Mesodermal cell (in vitro differentiated cells): ENCODE results near the gene NET1.

Source experiments
- H3K27ac ChIP-seq: 2 replicates; pipeline ENCODE4 v1.7.0; 2013; ENCODE audit warnings: mild to moderate bottlenecking, low read depth, low read length, moderate library complexity; ENCODE audit not compliant: severe bottlenecking
- H3K36me3 ChIP-seq: 2 replicates; pipeline ENCODE4 v1.7.1; 2013; ENCODE audit warnings: mild to moderate bottlenecking, low read length, moderate library complexity; ENCODE audit not compliant: control insufficient read depth, insufficient read depth
- H3K4me1 ChIP-seq: one replicate; pipeline ENCODE4 v1.7.1; 2013; ENCODE audit warnings: mild to moderate bottlenecking, low read length; ENCODE audit not compliant: insufficient read depth, control insufficient read depth, poor library complexity, severe bottlenecking
- H3K4me3 ChIP-seq: 2 replicates; pipeline ENCODE4 v1.7.0; 2013; ENCODE audit warnings: low read length, control low read depth, mild to moderate bottlenecking; ENCODE audit not compliant: insufficient read depth, poor library complexity, severe bottlenecking; ENCODE audit errors: extremely low read depth
- H3K9me3 ChIP-seq: 2 replicates; pipeline ENCODE4 v1.7.1; 2013; ENCODE audit warnings: mild to moderate bottlenecking, low read length, moderate library complexity; ENCODE audit not compliant: control insufficient read depth
- WGBS, 2 experiments: methylation state at CpG; one replicate each; pipeline ENCODE4 v1.1.5; 2013; ENCODE audit warnings: missing lambda C conversion rate in 2 of 2; ENCODE audit not compliant: insufficient coverage in 2 of 2; 5-methylcytosine and 5-hydroxymethylcytosine counted together

The NET1 gene

DNA sequence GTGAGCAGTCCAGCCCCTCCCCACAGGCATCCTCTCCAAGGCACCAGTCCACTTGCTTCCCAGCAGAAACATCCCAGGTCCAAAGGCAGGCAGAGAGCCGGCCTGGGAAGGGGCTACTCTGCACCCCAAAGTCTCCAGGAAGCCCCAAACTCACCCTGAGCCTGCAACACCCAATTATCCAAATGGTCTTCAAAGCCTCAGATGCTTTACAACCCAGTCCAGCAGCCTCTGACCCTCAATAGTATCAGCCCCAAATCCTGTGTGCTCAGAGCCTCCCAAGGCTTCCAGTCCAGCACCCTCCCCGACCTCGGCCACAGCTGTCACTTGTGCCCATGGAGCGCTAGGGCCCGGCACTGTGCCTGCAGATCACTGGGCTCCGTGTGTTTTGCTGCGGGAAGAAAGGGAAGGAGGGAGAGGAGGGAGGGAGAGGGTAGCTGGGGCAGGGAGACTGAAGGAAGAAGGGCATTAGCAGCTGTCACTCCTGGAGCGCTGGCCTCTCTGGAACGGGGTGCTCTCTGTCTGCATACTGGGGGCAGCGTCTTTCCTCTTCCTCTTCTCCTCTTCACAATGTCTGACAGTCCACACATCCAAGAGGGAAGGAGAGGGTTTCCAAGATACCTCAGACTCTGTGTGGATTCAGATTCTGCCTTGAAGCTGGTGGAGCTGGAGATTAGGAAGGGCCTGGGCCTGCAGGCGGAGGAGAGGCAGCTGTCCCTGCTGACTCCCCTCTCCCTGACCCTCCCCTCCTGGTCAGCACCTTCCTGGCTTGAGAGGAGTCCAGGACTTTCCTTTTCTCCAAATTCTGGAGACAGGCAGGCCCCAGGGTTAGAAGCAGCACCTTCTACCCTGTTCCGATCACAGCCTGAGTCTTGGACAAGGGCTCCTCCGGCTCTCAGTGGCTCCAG lies 73.8 kb downstream of the NET1 start:
- Histone ChIP-seq H3K4me3 (no peak overlapping the region), H3K4me1 (no peaks in the 10 kb centered on the region), H3K36me3 (no peaks in the 10 kb centered on the region), H3K9me3 (no peaks in the 10 kb centered on the region), H3K27ac (no peak overlapping the region)
- 65 to 86% methylated on average over 7 of the region's 13 CpGs for WGBS, 2 experiments

DNA sequence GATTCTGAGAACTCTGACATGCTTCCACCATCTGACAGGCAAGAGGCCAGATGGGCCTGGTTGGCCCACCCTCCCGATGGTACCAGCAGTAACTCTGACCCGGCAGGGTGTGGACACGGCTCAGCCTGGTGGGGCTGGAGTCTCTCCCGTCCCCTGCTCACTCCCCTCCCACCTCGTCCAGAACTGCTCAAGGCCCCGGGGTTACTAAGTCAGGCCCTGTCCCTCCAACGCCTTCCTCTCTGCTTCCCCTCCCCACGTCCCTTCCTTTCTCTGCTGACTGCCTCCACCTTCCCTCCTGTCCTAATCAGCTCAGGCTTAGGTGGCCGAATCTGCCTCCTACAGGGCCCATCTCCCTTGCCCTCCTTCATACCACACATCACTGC lies 74.5 kb downstream of the NET1 start:
- WGBS, 2 experiments: 80% methylated on average over 7 to 9 of the region's 9 CpGs
- no peaks in the 10 kb centered on the region for H3K9me3 ChIP-seq
- H3K4me3 ChIP-seq: no peak overlapping the region
- H3K4me1 ChIP-seq: no peaks in the 10 kb centered on the region
- no peaks in the 10 kb centered on the region for H3K36me3 ChIP-seq
- no peak overlapping the region for H3K27ac ChIP-seq

DNA sequence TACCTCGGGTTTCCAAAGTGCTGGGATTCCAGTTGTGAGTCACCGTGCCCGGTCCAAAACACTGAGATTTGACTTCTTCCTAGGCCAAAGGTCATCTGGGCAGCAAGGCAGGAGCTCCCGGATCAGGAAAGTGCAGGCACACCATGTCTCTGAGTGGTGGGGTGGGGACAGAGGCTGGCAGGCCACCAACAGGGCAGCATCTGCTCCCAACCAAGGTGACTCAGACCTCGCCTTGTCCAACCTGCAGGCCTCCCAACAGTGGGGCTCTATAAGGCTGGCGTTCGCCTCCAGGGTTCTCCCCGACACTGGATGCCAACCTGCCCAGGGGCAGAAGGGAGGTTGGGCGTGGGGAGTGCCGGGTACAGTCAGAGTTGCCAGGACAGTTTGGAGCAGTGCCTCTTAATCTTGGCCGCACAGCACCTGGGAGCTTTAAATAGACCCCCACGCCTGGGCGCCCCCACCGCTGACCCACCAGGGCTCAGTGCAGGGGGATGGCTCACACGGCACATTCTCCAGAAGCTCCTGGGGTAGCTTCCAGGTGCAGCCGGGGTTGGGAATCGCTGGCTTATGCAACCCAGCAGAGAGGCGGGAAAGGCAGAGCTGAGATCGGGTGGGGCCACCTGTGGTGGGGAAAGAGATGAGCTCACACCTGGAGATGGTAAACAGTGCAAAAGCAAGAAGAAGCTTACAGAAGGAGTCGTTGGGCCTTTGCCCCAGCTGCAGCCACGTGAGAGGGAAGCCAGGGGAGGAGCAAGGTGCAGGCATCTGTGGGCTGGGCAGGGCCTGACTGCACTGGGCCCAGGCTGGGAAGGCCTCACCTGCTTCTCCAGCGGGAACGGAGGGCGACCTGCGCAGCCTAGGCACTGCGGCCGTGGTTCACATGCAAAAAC lies 76.2 kb downstream of the NET1 start:
- 84 to 85% methylated on average over 19 to 21 of the region's 27 CpGs for WGBS, 2 experiments
- no peak overlapping the region for H3K4me3 ChIP-seq
- no peaks in the 10 kb centered on the region for H3K36me3 ChIP-seq
- peaks cover 4% of the 10 kb centered on the region for H3K9me3 ChIP-seq
- H3K4me1 ChIP-seq: no peaks in the 10 kb centered on the region
- H3K27ac ChIP-seq: no peak overlapping the region

DNA sequence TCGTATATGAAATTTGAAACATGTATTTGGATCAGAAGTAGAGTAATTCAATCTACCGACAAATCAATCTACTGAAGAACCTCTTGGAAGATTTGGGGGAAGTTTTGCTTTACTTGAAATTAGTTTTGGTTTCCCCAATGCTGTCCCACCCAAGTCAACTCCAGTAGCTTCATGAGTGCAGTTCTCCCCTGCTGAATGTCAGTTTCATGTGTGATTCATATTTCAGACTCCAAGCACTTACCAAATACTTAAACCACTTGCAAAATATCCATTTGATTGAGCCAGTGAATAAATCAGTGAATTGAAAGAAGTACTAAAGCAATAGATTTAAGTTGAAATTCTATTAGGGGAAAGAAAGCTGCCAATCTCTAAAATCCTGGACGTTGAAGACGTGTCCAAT lies 77.7 kb downstream of the NET1 start:
- WGBS, 2 experiments: 93% methylated on average over 4 of the region's 4 CpGs; no CpG with 5 or more reads in 1 of the 2 experiments
- peaks cover 4% of the 10 kb centered on the region for H3K9me3 ChIP-seq
- H3K4me3 ChIP-seq: no peak overlapping the region
- H3K36me3 ChIP-seq: no peaks in the 10 kb centered on the region
- H3K4me1 ChIP-seq: no peaks in the 10 kb centered on the region
- H3K27ac ChIP-seq: no peak overlapping the region

DNA sequence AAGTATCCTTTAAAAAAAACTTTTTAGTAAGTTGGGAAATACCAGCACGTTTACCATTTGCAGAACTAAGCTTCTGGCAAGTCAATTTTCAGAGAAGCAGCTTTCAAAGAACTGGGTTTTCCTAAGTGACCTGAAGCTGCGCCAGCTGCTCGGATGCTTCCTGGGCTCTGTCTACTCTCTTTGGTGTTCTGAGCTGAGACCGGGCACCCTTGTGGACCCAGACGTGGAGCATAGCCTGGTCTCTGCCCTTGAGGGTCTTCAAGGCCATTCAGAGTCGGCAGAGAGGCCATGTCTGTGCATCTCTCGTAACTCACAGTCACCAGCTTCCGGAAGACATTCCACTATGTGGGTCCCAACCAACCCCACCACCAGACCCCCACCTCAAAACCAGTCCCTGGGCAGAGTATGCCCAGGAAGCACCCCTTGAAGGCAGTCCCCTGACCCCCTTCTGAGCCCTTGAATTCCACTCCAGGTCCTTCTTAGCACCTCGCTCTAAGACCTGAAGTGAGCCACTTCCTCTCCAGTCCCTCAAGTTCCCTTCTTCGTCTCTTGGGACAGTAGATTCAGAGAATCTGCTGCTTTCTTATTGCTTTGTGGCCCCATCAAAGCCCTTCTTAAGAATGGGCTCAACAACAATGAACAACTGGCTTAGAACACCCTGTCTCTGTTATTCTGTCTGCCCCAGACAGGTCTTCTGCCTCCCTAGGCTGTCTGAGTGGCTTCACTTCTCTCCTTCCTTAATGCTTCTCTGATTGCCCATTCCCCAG lies 78.5 kb downstream of the NET1 start:
- no peaks in the 10 kb centered on the region for H3K4me1 ChIP-seq
- peaks cover 4% of the 10 kb centered on the region for H3K9me3 ChIP-seq
- WGBS, 2 experiments: 87 to 96% methylated on average over 9 to 10 of the region's 10 CpGs
- H3K36me3 ChIP-seq: no peaks in the 10 kb centered on the region
- no peak overlapping the region for H3K27ac ChIP-seq
- no peak overlapping the region for H3K4me3 ChIP-seq

DNA sequence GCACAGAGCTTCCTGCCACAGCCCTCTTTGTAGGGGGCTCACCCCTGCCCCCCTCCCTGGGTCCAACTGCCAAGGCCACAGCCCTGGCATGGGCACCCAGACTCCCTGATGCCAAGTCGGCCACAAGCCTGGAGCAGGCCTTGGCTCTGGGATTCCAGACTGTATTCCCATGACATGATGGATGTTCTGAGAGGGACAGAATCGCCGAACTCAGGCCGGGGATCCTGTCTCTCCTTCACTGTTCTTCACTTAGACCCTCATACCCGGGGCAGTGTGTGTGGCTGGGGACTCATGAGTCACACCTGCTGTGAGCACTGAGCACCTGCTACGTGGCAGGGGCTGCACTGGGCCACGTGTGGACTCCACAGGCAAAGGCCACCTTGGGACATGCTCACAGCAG lies 79.1 kb downstream of the NET1 start:
- Histone ChIP-seq H3K9me3 (peaks cover 4% of the 10 kb centered on the region), H3K4me1 (no peaks in the 10 kb centered on the region), H3K4me3 (no peak overlapping the region), H3K36me3 (no peaks in the 10 kb centered on the region), H3K27ac (no peak overlapping the region)
- WGBS, 2 experiments: 83 to 95% methylated on average over 3 to 5 of the region's 7 CpGs

DNA sequence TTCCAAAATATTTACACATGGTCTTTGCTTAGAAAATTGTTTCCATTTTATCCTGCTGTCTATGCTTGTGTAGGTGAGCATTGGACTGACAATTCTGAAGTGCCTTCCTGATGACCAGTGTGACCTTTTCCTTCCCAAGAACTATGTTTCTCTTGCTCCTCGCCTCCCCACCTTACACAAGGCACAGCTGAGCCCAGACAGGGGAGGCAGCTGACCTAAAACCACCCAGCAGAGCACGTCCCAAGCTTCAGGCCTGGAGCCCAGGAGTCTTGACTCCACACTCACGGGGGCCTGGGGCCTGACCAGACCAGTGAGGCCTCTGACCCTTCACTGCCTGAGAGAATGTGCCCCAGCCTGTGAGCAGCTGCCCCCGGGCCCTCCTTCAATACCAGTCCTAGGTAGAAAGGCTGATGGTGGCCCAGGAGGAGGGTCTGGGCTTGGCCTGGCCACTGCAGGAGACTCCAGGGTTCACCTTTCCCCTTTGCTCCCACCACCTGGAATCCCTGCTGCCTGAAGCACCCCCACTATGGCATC lies 80.0 kb downstream of the NET1 start:
- H3K4me3 ChIP-seq: no peak overlapping the region
- peaks cover 4% of the 10 kb centered on the region for H3K9me3 ChIP-seq
- H3K36me3 ChIP-seq: no peaks in the 10 kb centered on the region
- H3K27ac ChIP-seq: no peak overlapping the region
- 89 to 93% methylated on average over 2 to 3 of the region's 4 CpGs for WGBS, 2 experiments
- no peaks in the 10 kb centered on the region for H3K4me1 ChIP-seq

DNA sequence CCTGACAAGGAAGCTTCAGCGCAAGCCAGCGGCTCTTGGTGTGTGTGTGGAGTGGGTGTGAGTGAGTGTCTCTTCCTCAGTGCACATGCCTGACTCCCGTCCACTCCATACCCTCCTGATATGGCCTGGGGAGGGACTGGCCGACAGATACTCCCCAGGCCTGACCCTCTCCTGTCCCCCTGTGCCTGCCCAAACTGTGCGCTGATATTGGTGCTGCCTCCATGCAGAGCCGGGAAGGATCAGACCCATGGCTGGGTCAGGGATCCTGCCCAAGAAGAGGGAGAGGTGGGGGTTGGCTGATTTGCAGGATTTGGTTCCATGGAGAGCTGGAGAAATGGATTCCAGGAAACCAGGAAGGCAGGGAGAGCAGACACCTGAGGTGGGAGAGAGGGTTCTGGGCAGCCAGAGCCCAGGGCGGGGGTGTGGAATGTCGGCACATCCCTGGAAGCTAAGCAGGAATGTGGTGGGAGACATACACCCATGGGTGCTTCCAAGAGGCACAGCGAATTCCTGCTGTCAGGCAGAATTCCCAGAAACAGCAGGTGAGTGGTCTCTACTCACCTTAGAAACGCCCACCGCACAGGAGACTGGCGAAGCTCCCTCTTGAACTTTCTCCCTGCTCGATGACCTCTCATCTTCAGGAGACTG lies 80.7 kb downstream of the NET1 start:
- 90 to 93% methylated on average over 8 to 10 of the region's 13 CpGs for WGBS, 2 experiments
- Histone ChIP-seq H3K4me3 (no peak overlapping the region), H3K27ac (no peak overlapping the region), H3K9me3 (peaks cover 4% of the 10 kb centered on the region), H3K36me3 (no peaks in the 10 kb centered on the region), H3K4me1 (no peaks in the 10 kb centered on the region)

DNA sequence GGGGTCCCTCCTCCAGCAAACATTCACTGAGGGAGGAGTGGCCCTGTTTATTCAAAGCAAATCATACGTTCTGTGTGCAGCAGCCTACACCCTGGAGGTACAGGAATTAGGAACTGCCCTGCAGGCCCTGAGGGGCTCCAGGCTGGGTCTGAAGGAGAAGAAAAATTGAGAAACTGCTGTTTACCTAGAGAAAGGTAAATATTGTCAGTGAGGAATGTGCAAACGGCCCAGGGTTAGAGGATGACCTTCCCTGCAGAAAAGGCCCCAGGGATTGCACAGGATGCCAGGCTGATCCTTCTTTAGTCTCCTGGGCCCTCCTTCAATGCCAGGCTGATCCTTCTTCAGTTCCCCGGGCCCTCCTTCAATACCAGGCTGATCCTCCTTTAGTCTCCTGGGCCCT lies 81.3 kb downstream of the NET1 start:
- H3K27ac ChIP-seq: no peak overlapping the region
- WGBS, 2 experiments: 75 to 87% methylated on average over 3 of the region's 3 CpGs

DNA sequence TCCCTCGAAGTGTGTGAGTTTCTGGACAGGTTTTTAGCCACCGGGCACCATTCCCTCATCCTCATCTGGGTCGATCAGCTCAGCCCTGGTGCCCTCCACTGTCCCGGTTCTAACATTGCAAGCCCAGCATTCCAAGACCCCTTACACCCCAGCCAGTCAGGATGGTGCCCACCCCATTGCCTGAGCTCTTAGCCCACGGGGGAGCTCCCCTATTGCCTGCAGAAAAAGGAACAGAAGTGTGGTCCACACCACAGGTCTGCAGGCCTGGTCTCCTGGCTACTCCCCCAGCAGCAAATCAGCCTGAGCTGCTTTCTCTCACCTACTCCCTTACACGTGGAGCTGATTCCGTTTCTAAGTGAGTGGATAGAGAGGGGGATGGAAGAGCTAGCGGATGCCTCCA lies 82.3 kb downstream of the NET1 start:
- no peak overlapping the region for H3K4me3 ChIP-seq
- no peaks in the 10 kb centered on the region for H3K4me1 ChIP-seq
- H3K27ac ChIP-seq: no peak overlapping the region
- WGBS, 2 experiments: 85 to 88% methylated on average over 5 to 7 of the region's 8 CpGs
- H3K36me3 ChIP-seq: no peaks in the 10 kb centered on the region
- H3K9me3 ChIP-seq: peaks cover 4% of the 10 kb centered on the region

More for the DNA sequence above, 81.3 kb downstream of the NET1 start:
- H3K9me3 ChIP-seq: peaks cover 4% of the 10 kb centered on the region
- no peak overlapping the region for H3K4me3 ChIP-seq
- no peaks in the 10 kb centered on the region for H3K4me1 ChIP-seq
- no peaks in the 10 kb centered on the region for H3K36me3 ChIP-seq
